Bronchial epithelial cell (primary cell): ENCODE results near the gene POMT2. TPM values are rescaled to one million over a fixed set of nuclear protein-coding genes. Genes with fewer than 3 reads are reported as not detected.

Experiments
- DNase-seq: peaks from one replicate; pipeline ENCODE4 v3.0.0-alpha.2; 2010; ENCODE audit warnings: low read depth
- FAIRE-seq: peaks from 2 replicates; lab custom pipeline; 2011; peaks lifted over from hg19 to GRCh38; lab: Jason Lieb, UNC
- H3K27me3 ChIP-seq: 2 replicates; pipeline ENCODE4 v1.5.1; 2011; ENCODE audit warnings: low read length; ENCODE audit not compliant: control insufficient read depth, insufficient read depth
- H3K36me3 ChIP-seq: 2 replicates; pipeline ENCODE4 v1.5.1; 2011; ENCODE audit warnings: low read length; ENCODE audit not compliant: control insufficient read depth, insufficient read depth
- H3K4me3 ChIP-seq: 2 replicates; pipeline ENCODE4 v1.5.1; 2011; ENCODE audit warnings: mild to moderate bottlenecking, low read depth, low read length, control low read depth
- CTCF ChIP-seq: IDR thresholded peaks from 2 replicates; pipeline ENCODE4 v1.5.1; 2011; ENCODE audit warnings: mild to moderate bottlenecking, moderate library complexity, low read length, control low read depth, inconsistent platforms; ENCODE audit not compliant: insufficient read depth, severe bottlenecking
- total RNA-seq: library from RNA; depleted of rRNA; stranded (reverse); fragments of >200 nt; gene quantifications from 2 replicates; pipeline ENCODE4 v1.2.1, GENCODE V29; 2014

The POMT2 gene
- total RNA-seq, 1 donor from 2014 or later, result 5.8 TPM

- FAIRE-seq, result no peak
- TF ChIP-seq CTCF, result no peak
- Histone ChIP-seq H3K36me3 (no peaks in the 10 kb centered on the region), H3K4me3 (no peak overlapping the region), H3K27me3 (peaks cover 4% of the 10 kb centered on the region)
- DNase-seq, result no peak
These were observed 56.1 kb downstream of the POMT2 start for GRCh38 chr14:77264466-77265186.

GRCh38 chr14:77260631-77261030, 60.1 kb downstream of the POMT2 start:
- Histone ChIP-seq H3K36me3 (no peaks in the 10 kb centered on the region), H3K4me3 (no peak overlapping the region), H3K27me3 (peaks cover 3% of the 10 kb centered on the region)
- no peak for DNase-seq
- no peak for TF ChIP-seq CTCF
- no peak for FAIRE-seq

GRCh38 chr14:77260199-77260598, 60.5 kb downstream of the POMT2 start:
- H3K27me3 ChIP-seq, result peaks cover 3% of the 10 kb centered on the region
- DNase-seq, result no peak

GRCh38 chr14:77259025-77259715, 61.5 kb downstream of the POMT2 start:
- Histone ChIP-seq H3K36me3 (no peaks in the 10 kb centered on the region), H3K4me3 (no peak overlapping the region), H3K27me3 (peaks cover 3% of the 10 kb centered on the region)
- no peak for DNase-seq
- FAIRE-seq, result no peak
- no peak for TF ChIP-seq CTCF

More at GRCh38 chr14:77260199-77260598, 60.5 kb downstream of the POMT2 start:
- Histone ChIP-seq H3K4me3 (no peak overlapping the region), H3K36me3 (no peaks in the 10 kb centered on the region)
- no peak for TF ChIP-seq CTCF
- no peak for FAIRE-seq

GRCh38 chr14:77258566-77258965, 62.1 kb downstream of the POMT2 start:
- DNase-seq (no peak), FAIRE-seq (no peak)
- H3K27me3 ChIP-seq, result peaks cover 3% of the 10 kb centered on the region
- H3K36me3 ChIP-seq, result no peaks in the 10 kb centered on the region
- no peak overlapping the region for H3K4me3 ChIP-seq
- TF ChIP-seq CTCF, result no peak
